Measurements from ENCODE around the gene UNC119B.

Gene UNC119B

GRCh38 chr12:120767071-120768024 is 57.1 kb downstream of the UNC119B start:
- no peak for DNase-seq (ENCODE audit: low read depth)

GRCh38 chr12:120771097-120771496 is 60.8 kb downstream of the UNC119B start:
- no peak for DNase-seq (ENCODE audit: low read depth)
